HT-29 (cell line): ENCODE data around the gene PCED1B. TPM values are rescaled to one million over a fixed set of nuclear protein-coding genes. Genes with fewer than 3 reads are reported as not detected.
A peak's percentile ranks its signal among the peaks of the same experiment; 100 is the strongest.

Experiments used
- DNase-seq: peaks from one replicate; pipeline ENCODE4 v3.0.0-alpha.2; 2015; ENCODE audit warnings: low spot score
- total RNA-seq: library from RNA; depleted of rRNA; stranded (reverse); fragments of >200 nt; shearing (Covaris generic); gene quantifications from 2 replicates; pipeline ENCODE4 v1.2.3, GENCODE V29; 2014

Gene PCED1B
- total RNA-seq, 1 experiment from 2014 or later, result 4.8 TPM

GRCh38 chr12:47231456-47231855 is 152.0 kb downstream of the PCED1B start:
- DNase-seq, result no peak

- DNase-seq, result peak; percentile 42
These were observed 155.2 kb downstream of the PCED1B start for GRCh38 chr12:47234576-47235141.

DNA sequence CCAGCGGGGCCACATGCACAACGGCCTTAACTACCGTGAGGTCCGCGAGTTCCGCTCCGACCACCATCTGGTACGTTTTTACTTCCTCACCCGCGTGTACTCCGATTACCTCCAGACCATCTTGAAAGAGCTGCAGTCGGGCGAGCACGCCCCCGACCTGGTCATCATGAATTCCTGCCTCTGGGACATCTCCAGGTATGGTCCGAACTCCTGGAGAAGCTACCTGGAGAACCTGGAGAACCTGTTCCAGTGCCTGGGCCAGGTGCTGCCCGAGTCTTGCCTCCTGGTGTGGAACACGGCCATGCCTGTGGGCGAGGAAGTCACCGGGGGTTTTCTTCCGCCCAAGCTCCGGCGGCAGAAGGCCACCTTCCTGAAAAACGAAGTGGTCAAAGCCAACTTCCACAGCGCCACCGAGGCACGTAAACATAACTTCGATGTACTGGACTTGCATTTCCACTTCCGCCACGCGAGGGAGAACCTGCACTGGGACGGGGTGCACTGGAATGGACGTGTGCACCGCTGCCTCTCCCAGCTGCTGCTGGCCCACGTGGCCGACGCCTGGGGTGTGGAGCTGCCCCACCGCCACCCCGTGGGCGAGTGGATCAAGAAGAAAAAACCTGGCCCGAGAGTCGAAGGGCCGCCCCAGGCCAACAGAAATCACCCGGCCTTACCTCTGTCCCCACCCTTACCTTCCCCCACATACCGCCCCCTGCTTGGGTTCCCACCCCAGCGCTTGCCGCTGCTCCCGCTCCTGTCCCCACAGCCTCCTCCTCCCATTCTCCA is 156.0 kb downstream of the PCED1B start:
- DNase-seq, result no peak

DNA sequence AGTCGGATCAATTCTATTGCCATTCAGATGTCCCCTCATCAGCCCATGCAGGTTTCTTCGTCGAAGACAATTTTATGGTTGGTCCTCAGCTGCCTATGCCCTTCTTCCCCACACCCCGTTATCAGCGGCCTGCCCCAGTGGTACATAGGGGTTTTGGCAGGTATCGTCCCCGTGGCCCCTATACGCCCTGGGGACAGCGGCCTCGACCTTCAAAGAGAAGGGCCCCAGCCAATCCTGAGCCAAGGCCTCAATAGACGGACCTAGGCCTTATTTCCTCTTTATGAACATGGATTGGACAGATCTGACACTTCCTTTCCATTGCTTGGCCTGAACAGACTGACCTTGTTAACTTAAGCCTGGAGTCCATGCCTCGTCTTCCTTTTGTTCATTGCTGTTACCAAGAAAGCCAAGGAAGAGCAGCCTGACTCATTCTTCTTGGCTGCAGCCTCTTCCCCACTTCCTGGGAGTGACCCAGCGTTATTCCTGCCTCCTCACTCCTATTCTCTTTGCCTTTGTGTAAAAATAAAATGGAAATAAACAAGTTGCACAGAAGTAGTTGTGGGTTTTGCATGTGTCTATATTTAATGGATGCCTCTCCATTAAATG is 156.8 kb downstream of the PCED1B start:
- DNase-seq, result no peak

DNA sequence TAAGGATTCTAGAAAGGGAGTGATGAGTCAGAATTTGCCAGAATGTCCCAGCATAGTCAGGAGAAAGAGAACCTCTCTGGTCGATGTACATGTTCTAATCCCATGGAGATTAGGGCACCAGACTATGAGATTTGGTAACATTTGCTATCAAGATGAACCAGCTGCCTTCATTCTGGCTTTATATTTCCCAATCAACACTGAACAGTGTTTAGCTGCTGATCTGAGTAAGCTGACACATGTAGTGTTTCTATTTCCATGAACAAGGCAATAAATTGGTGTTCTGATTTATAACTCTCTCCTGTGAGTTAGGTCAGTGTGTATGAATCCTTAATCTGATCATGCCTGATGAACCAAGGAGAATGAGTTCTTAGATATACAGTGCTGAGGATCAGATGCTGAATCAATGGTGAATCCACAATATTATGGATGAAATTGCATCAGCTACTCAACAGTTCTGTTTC is 158.4 kb downstream of the PCED1B start:
- DNase-seq, result no peak

GRCh38 chr12:47238669-47239114 is 159.3 kb downstream of the PCED1B start:
- DNase-seq, result no peak

DNA sequence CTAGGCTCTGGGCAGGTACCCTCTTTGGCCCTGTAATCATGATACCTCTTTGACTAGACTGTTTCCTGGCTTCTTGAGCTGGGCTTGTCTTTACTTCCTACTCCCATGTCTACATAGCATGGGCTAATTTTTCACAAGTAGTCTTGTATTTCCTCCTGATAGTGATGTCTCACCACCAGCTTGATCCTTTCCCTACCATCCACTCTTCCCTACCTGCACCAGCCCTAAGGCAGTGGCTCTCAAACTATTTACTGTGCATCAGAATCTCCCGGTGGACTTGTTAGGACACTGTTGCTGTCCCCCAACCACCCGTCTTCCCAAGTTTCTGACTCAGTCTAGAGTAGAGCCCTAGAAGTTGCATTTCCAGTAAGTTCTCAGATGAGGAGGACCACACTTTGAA is 163.0 kb downstream of the PCED1B start:
- no peak for DNase-seq

DNA sequence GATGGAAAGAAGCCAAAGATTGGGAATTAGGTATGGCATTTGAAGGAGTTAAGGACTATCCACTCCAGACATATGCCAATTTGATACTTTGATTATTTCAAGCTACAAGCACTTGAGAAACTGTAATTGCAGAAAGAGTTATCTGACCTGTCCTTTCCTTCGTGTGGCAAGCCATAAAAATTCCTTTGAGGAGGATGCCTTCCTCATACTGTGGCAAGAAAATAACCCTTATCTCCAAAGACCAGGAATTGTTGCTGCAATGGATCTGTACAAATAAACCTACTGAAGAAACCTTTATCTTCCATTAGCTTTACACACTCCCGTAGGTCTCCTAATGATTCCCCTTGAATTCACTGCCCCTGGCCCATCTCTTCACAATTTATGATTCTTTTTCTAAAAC is 165.4 kb downstream of the PCED1B start:
- DNase-seq, result peak; percentile 56

DNA sequence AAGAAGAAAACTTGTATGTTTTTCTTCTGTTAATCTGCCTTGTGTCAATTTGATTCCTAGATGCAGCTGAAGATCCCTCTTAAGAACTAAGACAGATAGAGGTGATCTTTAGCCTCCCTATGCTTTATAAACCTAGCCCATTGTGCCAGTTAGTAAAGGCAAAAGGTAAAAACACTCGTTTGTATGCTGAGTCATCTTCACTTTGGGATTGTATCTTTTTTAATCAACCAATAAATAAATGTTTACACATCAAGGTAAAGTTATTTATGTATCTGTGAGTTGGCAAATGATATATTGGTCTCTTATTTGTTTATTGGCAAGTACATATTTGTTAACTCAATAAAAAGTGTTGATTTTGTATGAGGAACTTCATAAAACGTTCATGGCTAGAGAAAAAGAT is 166.2 kb downstream of the PCED1B start:
- DNase-seq, result peak; percentile 44

- DNase-seq, result peak; percentile 81
These were observed 168.0 kb downstream of the PCED1B start for GRCh38 chr12:47247418-47247817.

GRCh38 chr12:47249082-47249481 is 169.7 kb downstream of the PCED1B start:
- no peak for DNase-seq

- DNase-seq, result peak; percentile 48
These were observed 170.4 kb downstream of the PCED1B start for GRCh38 chr12:47249719-47250357.

- no peak for DNase-seq
These were observed 172.5 kb downstream of the PCED1B start for GRCh38 chr12:47251919-47252318.

GRCh38 chr12:47264951-47265350 is 185.5 kb downstream of the PCED1B start:
- DNase-seq, result no peak

DNA sequence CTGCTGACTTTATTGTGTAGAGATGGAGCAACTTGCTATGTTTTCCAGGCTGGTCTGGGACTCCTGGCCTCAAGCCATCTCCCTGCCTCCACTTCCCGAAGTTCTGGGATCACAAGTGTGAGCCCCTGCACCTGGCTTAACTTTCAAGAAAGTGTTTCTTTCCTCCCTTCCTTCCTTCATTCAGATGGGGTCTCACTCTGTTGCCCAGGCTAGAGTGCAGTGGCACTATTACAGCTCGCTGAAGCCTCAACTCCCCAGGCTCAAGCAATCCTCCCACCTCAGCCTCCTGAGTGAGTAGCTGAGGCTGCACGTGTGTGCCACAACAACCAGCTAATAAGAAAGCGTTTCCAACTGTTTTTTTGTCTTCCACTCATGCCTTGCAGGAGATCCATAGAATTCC is 186.0 kb downstream of the PCED1B start:
- DNase-seq, result no peak

GRCh38 chr12:47267571-47267970 is 188.2 kb downstream of the PCED1B start:
- DNase-seq, result no peak

DNA sequence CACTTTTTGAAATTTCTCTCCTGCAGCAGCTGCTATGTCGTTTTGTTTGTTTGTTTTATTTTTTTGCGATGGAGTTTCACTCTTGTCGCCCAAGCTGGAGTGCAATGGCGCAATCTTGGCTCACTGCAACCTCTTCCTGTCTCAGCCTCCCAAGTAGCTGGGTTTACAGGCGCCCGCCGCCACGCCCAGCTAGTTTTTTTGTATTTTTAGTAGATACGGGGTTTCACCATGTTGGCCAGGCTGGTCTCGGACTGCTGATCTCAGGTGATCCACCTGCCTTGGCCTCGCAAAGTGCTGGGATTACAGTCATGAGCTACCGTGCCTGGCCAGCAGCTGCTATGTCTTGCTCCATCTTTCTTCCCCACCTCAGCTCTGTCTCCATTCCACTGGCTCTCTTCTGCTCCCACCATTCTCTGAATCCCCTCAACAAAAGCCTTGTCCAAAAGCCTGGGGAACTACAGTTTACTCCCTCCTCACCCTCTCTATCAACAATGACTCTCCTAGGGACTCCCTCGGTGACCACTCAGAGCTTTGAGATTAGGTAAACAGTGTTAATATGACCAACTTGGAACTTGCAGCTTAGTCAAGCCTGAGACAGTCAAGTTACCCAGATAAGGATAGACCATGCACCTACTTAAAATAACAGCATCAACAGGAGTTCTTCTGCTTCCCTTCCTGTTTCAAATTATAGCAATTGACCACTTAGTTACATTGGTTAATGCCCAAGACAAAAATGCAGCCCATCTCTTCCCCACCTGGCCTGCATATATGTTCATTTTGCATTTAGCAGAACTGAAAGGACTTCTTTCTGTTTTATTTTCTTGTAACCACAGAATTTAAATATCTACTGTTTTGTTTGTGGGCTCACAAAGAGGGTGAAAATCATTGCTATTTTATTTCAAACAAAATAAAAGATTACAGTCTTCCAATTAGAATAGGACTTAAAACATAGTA is 189.4 kb downstream of the PCED1B start:
- no peak for DNase-seq

DNA sequence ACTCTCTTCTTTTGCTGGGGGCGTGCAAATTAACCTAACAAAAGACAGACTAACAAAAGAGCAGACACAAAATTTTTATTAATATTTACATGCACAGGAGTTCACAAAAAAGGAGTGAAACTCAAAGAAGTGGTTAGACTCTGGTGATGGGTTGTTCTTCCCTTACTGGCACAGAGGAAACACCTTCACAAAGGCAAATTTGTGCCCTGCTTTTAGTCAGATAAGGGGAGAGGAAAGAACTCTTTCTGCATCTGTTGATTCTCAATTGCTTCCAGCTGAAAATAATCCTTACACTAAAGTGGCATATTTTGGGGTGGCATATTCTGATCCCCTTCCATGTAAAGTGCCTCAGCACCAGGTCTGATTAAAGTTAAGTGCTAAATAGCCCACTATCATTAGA is 190.5 kb downstream of the PCED1B start:
- no peak for DNase-seq

DNA sequence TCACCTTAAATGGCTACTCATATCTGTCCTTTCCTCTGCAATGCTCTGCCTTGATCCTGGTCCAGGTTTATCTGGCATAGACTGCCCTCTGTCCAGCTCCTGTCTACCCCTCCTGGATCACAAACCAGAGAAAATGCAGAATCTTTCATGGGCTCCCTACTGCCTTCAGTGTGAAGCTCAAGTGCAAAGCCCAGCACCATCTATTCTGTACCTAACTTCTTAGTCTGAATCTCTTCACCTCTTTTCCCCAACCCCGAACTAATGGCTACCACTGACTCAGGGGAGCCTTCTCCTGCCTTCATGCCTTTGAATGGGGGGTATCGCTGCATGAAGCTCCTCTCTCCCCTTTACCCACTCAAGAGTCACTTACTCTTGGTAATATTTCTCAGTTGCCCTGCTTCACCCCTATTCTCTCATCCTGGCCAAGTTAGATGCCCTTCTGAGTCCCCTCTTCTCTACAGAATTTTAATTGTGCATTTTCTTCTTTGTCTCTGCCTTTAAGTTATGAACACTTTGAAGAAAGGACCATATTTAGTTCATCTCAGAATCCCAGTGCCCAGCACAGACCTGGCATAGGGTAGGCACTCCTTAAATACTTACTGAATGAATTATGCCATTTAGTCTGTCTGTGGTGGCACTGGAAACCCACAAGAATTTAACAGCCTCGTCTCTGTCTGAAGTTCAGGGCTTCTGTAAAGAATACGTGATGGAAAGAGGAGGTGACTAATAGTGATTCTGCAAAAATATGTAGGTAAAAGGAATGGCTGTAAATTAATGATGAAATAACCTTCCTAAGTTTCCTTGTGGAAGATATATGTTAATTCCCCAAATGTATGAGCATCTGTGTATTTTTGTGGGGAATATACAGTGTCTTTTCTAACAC is 191.6 kb downstream of the PCED1B start:
- DNase-seq, result peak; percentile 90

GRCh38 chr12:47271800-47272239 is 192.4 kb downstream of the PCED1B start:
- DNase-seq, result peak; percentile 53
